Measurements from ENCODE around the gene COPS9. TPM values are rescaled to one million over a fixed set of nuclear protein-coding genes. Genes with fewer than 3 reads are reported as not detected.

Gene COPS9
- total RNA-seq, 1 experiment from 2014 or later, result 204 TPM

DNA sequence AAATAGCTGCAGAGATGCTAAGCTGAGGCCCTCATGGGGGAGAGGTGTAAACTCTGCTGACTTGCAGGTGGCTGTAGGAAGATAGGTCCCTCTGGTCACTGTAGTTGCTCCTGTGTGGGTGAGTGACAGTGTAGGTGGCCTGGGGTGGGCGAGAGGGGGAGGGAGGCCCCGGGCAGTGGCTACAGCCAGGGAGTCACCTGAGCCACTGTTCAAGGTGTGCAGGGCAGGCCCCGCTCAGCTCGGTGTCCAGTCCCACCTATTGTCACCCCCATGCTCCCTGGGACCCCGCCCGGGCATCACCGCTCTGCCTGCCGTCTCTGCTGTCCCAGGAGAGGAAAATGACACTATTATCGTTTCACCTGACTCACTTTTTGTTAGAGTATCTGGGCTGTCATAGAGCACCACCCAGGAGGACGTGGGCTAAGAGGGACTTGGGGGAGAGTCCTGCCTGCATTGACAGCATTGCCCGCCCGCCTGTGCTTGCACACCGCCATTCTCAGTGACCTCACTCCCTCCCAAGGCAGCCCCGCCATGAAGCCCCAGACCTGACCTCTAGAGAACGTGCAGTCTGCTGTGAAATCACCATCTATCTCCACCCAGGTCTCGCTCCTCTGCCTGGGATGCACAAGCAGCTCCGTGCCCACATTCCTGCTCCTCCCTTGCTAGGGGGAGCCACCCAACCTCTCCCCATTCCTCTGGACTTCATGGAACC lies 29.2 kb downstream of the COPS9 start:
- H3K4me3 ChIP-seq (ENCODE audit: insufficient read depth, low read depth, low read length), result no peak overlapping the region
- no peak for DNase-seq
- no peaks in the 10 kb centered on the region for H3K36me3 ChIP-seq (replicated peaks; ENCODE audit: control insufficient read depth, insufficient read depth, low read length)
- no peaks in the 10 kb centered on the region for H3K27me3 ChIP-seq (ENCODE audit: control insufficient read depth, insufficient read depth, low read length)

DNA sequence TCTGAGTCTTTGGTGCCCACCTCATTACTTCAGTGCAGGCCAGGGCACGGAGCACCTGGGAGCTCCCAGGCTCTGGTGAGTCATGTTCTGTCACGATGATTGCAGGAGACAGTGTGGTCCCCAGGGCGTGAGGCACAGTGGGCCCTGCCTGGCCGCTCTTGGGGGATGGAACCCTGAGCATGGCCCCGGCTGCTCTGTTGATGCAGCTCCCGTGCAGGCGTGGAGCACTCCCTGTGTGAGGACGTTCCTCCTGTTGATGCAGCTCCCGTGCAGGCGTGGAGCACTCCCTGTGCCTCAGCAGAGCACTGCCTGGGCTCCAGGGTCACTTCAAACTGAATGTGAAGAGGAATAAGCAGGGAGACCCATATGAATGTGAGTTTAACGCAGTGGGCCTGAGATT lies 30.1 kb downstream of the COPS9 start:
- no peak for DNase-seq
- Histone ChIP-seq H3K36me3 (replicated peaks; ENCODE audit: control insufficient read depth, insufficient read depth, low read length) (no peaks in the 10 kb centered on the region), H3K4me3 (ENCODE audit: insufficient read depth, low read depth, low read length) (no peak overlapping the region)

DNA sequence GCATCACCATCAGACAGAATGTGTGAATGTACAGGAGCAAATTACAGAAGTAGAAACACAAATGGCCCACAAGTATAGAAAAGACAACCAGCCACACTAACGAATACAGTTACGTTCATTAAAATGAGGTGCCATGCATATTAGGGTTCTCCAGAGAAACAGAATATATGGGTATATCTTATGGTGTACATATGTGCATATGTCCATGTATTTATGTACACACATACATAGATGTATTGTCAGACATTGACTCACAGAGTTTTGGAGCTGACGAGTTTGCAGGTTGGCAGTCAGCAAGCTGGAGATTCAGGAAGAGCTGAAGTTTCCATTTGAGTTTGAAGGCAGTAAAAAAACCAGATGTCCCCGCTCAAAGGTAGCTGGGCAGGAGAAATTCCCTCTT lies 33.0 kb downstream of the COPS9 start:
- DNase-seq, result no peak
- H3K27me3 ChIP-seq (ENCODE audit: control insufficient read depth, insufficient read depth, low read length), result no peaks in the 10 kb centered on the region
- H3K36me3 ChIP-seq (replicated peaks; ENCODE audit: control insufficient read depth, insufficient read depth, low read length), result no peaks in the 10 kb centered on the region
- no peak overlapping the region for H3K4me3 ChIP-seq (ENCODE audit: insufficient read depth, low read depth, low read length)

More for the DNA sequence above, 30.1 kb downstream of the COPS9 start:
- H3K27me3 ChIP-seq (ENCODE audit: control insufficient read depth, insufficient read depth, low read length), result no peaks in the 10 kb centered on the region

DNA sequence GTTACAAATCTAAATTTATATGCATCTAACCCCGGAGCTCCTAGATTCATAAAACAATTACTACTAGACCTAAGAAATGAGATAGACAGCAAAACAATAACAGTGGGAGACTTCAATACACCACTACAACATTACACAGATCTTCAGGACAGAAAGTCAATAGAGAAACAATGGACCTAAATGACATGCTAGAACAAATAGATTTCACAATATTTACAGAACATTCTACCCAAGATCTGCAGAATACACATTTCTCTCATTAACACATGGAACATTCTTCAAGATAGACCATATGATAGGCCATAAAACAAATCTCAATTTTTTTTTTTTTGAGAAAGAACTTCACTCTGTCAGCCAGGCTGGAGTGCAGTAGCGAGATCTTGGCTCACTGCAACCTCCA lies 37.8 kb downstream of the COPS9 start:
- no peak for DNase-seq
- Histone ChIP-seq H3K36me3 (replicated peaks; ENCODE audit: control insufficient read depth, insufficient read depth, low read length) (no peaks in the 10 kb centered on the region), H3K4me3 (ENCODE audit: insufficient read depth, low read depth, low read length) (no peak overlapping the region), H3K27me3 (ENCODE audit: control insufficient read depth, insufficient read depth, low read length) (peaks cover 17% of the 10 kb centered on the region)

DNA sequence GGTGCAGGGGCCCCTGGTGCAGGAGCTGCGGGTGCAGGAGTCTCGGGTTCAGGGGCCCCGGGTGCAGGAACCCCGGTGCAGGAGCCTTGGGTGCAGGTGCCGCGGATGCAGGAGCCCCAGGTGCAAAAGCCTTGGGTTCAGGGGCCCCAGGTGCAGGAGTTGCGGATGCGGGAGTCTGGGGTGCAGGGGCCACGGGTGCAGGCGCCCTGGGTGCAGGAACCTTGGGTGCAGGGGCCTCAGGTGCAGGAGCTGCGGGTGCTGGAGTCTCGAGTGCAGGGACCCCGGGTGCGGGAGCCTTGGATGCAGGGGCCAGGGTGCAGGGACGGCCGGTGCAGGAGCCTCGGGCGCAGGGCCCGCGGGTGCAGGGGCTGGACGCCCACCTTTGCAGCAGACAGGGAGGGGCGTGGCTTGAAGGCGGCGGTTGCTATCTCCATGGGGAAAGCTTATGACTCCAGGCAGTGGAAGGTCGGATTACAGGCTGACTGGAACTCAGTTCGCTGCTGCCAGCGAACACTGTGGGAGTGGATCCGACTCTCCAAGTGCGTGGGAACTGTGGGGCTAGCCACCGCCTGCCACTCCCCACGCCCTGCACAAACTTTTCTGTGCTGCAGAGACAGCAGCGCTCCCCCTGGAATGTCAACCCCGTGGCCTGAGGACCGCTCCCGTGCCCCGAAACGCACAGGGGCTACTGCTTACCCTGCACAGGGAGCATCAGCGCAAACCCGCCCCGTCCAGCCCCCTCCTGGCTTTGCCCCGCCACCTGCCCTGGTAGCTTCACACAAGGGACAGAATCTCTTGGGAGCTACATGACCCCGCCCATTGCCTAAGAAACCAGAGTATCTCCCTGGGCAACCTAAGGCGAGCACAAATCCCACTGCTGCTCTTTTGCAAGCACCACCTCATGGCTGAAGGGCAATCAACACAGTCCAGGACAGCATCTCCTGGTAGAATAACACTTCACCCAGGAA lies 40.3 kb downstream of the COPS9 start:
- peak; percentile 77 for DNase-seq
- peak overlapping the region; percentile 49 for H3K4me3 ChIP-seq (ENCODE audit: insufficient read depth, low read depth, low read length)
- H3K27me3 ChIP-seq (ENCODE audit: control insufficient read depth, insufficient read depth, low read length), result peaks cover 17% of the 10 kb centered on the region
- H3K36me3 ChIP-seq (replicated peaks; ENCODE audit: control insufficient read depth, insufficient read depth, low read length), result no peaks in the 10 kb centered on the region

DNA sequence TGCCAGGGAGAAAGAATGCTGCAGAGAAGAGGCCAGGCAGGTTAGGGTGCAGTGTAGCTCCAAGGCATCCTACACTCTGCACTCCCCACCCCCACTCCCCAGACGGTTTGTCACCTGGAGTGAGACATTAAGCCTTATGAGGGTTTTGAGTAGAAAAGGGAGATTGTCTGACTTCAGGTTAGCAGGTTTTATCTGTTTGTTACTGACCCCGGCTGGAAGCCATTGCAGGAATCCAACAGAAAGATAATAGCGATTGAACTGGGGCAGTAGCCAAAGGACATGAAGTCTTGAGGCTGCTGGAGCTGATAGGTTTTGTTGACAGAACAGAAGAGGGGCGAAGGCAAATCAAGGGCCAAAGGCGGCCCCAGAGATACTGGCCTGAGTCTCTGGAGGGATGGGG lies 46.8 kb downstream of the COPS9 start:
- DNase-seq, result no peak
- H3K4me3 ChIP-seq (ENCODE audit: insufficient read depth, low read depth, low read length), result no peak overlapping the region
- H3K27me3 ChIP-seq (ENCODE audit: control insufficient read depth, insufficient read depth, low read length), result no peaks in the 10 kb centered on the region
- H3K36me3 ChIP-seq (replicated peaks; ENCODE audit: control insufficient read depth, insufficient read depth, low read length), result no peaks in the 10 kb centered on the region

DNA sequence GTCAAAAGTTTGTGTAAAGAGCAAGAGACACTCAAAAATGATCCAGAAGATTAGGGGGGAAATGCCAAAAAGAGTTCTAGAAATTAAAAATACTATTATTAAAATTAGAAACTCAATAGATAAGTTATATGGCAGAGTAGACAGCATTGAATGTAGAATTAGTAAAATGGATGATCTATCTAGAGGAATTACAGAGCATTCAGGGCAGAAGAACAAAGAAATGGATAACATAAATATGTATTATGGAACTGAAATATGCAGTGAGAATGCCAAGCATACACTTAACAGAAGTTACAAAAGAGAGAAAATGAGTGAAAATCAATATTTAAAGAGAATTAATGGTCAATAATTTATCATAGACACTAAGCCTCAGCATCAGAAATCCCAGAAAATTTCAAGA lies 49.5 kb downstream of the COPS9 start:
- Histone ChIP-seq H3K36me3 (replicated peaks; ENCODE audit: control insufficient read depth, insufficient read depth, low read length) (no peaks in the 10 kb centered on the region), H3K4me3 (ENCODE audit: insufficient read depth, low read depth, low read length) (no peak overlapping the region), H3K27me3 (ENCODE audit: control insufficient read depth, insufficient read depth, low read length) (no peaks in the 10 kb centered on the region)
- no peak for DNase-seq

Other genes starting within 250 kb of the COPS9 start
- gene NDUFA10, start 111.0 kb downstream of the COPS9 start, total RNA-seq (2014; rRNA removed; shearing (Covaris generic)), result 125 and 130 TPM in 2 replicates
- gene OR6B2, start 105.9 kb downstream of the COPS9 start, total RNA-seq (2014; rRNA removed; shearing (Covaris generic)), result not detected in 2 replicates
- not detected in 2 replicates for gene OR6B3, start 82.8 kb downstream of the COPS9 start, total RNA-seq (2014; rRNA removed; shearing (Covaris generic))
- not detected in 2 replicates for gene OTOS, start 4.4 kb upstream of the COPS9 start, total RNA-seq (2014; rRNA removed; shearing (Covaris generic))